ENCODE results near the gene CCDC60.

DNA sequence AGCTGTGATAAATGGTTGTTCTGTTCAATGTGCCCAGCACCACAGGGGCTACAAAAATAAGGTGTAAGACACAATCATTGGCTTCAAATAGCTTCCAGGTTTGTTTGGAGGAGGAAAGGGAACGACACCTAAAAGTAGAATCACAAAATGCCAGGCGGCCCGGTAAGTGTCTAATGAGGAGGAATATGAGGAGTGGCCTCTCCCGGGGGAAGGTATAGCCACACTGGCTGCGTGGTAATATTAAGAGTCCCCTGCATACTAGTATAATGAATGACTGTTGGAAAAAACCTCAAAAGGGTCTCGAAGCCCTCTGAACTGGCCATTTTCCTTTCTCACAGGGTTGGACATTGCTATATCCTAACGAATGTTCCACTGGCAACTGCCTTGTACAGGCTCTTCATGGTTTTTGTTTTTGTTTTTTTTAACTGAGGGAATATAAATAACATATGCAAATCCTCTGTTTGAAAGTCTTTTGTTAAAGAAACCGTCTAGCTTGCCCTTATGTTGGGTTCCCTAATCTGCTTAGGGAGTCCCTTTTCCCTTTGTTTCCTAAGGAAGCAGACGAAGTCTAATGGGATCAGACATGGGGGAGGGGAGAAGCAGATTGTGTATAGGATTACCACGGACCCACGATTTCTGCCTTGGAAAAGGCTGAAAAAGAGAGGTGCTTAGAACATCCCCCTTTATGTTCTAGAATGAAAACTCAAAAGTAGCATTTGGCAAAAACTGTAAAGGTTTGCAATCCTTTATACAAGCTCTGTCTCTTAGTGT, 4.2 kb downstream of the CCDC60 start:
- TF ChIP-seq, protein P1, sequence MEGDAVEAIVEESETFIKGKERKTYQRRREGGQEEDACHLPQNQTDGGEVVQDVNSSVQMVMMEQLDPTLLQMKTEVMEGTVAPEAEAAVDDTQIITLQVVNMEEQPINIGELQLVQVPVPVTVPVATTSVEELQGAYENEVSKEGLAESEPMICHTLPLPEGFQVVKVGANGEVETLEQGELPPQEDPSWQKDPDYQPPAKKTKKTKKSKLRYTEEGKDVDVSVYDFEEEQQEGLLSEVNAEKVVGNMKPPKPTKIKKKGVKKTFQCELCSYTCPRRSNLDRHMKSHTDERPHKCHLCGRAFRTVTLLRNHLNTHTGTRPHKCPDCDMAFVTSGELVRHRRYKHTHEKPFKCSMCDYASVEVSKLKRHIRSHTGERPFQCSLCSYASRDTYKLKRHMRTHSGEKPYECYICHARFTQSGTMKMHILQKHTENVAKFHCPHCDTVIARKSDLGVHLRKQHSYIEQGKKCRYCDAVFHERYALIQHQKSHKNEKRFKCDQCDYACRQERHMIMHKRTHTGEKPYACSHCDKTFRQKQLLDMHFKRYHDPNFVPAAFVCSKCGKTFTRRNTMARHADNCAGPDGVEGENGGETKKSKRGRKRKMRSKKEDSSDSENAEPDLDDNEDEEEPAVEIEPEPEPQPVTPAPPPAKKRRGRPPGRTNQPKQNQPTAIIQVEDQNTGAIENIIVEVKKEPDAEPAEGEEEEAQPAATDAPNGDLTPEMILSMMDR (IDR thresholded peaks at IDR 0.05 in 4 of 5, conservative IDR thresholded peaks at IDR 0.05 in 1 of 5) = no peak
- no peak for TF ChIP-seq POLR2A (IDR thresholded peaks at IDR 0.05)

Measured in gastrocnemius medialis (tissue), 4 donors.